NB4 (cell line): ENCODE measurements around the gene LRP1B.

Experiments used
- DNase-seq: peaks from one replicate; pipeline ENCODE4 v3.0.0; 2010; ENCODE audit warnings: low read depth
- H3K4me3 ChIP-seq: one replicate; pipeline ENCODE4 v1.5.1; 2011; ENCODE audit warnings: mild to moderate bottlenecking, low read depth, low read length, moderate library complexity
- CTCF ChIP-seq: IDR thresholded peaks from one replicate; pipeline ENCODE4 v1.5.1; 2012; ENCODE audit warnings: low read depth, low read length
- MAX ChIP-seq: IDR thresholded peaks from 2 replicates; pipeline ENCODE4 v1.6.1; 2011; ENCODE audit warnings: low read depth, low read length
- MYC ChIP-seq: IDR thresholded peaks from 2 replicates; pipeline ENCODE4 v1.6.1; 2011; ENCODE audit warnings: low read depth, low read length
- POLR2A ChIP-seq: IDR thresholded peaks from 2 replicates; pipeline ENCODE4 v1.6.1; 2011; ENCODE audit warnings: mild to moderate bottlenecking; ENCODE audit not compliant: insufficient read length; ENCODE audit errors: extremely low read depth

LRP1B gene

GRCh38 chr2:140714586-140714985 lies 1416.2 kb downstream of the LRP1B start:
- no peak overlapping the region for H3K4me3 ChIP-seq
- TF ChIP-seq MAX (no peak), MYC (no peak), POLR2A (no peak), CTCF (no peak)
- no peak for DNase-seq

- no peak overlapping the region for H3K4me3 ChIP-seq
- DNase-seq, result no peak
- TF ChIP-seq CTCF (no peak), MAX (no peak), MYC (no peak), POLR2A (no peak)
Measured at GRCh38 chr2:140711867-140712266, 1418.9 kb downstream of the LRP1B start.

- TF ChIP-seq CTCF, result no peak
- no peak for TF ChIP-seq POLR2A
- TF ChIP-seq MAX, result no peak
- TF ChIP-seq MYC, result no peak
- no peak overlapping the region for H3K4me3 ChIP-seq
- no peak for DNase-seq
Measured at GRCh38 chr2:140701726-140702125, 1429.1 kb downstream of the LRP1B start.

- no peak for TF ChIP-seq MYC
- TF ChIP-seq CTCF, result no peak
- TF ChIP-seq POLR2A, result no peak
- no peak for TF ChIP-seq MAX
Measured at GRCh38 chr2:140698636-140699035, 1432.2 kb downstream of the LRP1B start.

GRCh38 chr2:140696449-140696848 lies 1434.4 kb downstream of the LRP1B start:
- TF ChIP-seq POLR2A (no peak), MYC (no peak), CTCF (no peak), MAX (no peak)
- H3K4me3 ChIP-seq, result no peak overlapping the region
- no peak for DNase-seq

More at GRCh38 chr2:140698636-140699035, 1432.2 kb downstream of the LRP1B start:
- H3K4me3 ChIP-seq, result no peak overlapping the region
- no peak for DNase-seq

GRCh38 chr2:140695155-140695554 lies 1435.7 kb downstream of the LRP1B start:
- no peak for TF ChIP-seq MYC
- no peak for TF ChIP-seq POLR2A
- no peak for TF ChIP-seq MAX
- no peak for TF ChIP-seq CTCF
- H3K4me3 ChIP-seq, result no peak overlapping the region
- DNase-seq, result peak; percentile 13
